AG10803 (cell line): ENCODE data around the gene BBIP1.

Experiments
- DNase-seq: peaks from one replicate; pipeline ENCODE4 v3.0.0; 2010; ENCODE audit warnings: low read depth
- H3K4me3 ChIP-seq: 2 replicates; pipeline ENCODE4 v1.5.1; 2011; ENCODE audit warnings: mild to moderate bottlenecking, low read length, control low read depth
- TF ChIP-seq, protein P1 (sequence below): conservative IDR thresholded peaks from 2 replicates; pipeline ENCODE4 v1.5.1; 2011; ENCODE audit warnings: mild to moderate bottlenecking, low read length, control low read depth, inconsistent platforms

BBIP1 gene

DNA sequence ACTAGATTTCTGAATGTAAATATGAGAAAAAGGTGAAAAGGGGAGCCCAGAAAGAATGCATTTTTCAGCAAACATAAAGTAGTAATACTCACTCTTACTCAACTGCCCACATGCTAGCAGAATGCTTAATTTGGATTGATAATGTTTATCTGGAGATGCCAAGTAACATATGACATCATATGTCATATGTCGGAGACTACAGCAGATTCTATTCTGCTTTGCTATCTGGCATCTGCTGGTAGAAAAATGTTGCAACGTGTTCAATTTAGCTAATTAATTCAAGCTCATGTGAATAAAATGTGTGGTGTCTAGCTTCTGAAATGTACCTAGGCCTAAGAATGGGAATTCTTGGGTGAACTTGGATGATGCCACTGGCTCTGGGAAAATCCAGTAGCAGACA is 4.5 kb downstream of the BBIP1 start:
- no peak overlapping the region for H3K4me3 ChIP-seq
- TF ChIP-seq, protein P1, sequence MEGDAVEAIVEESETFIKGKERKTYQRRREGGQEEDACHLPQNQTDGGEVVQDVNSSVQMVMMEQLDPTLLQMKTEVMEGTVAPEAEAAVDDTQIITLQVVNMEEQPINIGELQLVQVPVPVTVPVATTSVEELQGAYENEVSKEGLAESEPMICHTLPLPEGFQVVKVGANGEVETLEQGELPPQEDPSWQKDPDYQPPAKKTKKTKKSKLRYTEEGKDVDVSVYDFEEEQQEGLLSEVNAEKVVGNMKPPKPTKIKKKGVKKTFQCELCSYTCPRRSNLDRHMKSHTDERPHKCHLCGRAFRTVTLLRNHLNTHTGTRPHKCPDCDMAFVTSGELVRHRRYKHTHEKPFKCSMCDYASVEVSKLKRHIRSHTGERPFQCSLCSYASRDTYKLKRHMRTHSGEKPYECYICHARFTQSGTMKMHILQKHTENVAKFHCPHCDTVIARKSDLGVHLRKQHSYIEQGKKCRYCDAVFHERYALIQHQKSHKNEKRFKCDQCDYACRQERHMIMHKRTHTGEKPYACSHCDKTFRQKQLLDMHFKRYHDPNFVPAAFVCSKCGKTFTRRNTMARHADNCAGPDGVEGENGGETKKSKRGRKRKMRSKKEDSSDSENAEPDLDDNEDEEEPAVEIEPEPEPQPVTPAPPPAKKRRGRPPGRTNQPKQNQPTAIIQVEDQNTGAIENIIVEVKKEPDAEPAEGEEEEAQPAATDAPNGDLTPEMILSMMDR: no peak
- peak; percentile 72 for DNase-seq

DNA sequence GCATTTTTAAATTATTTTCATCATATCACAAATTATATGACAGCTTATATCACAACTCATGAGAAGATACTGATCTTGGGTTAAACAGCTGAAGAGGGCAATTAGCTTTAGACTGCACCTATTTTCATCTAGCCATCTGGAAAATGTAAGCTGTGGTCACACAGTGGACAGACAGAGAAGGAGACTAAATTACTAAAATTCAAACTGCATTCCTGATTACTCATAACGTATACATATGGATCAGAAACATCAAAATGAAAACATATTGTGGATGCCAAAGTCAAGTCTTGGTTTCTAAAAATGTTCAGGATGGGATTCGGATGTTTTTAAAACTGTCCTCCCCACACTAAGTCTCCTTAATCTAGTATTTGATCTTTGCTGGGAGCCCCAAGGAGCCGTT is 6.6 kb downstream of the BBIP1 start:
- TF ChIP-seq, protein P1: no peak
- no peak overlapping the region for H3K4me3 ChIP-seq
- peak; percentile 76 for DNase-seq

GRCh38 chr10:110910138-110910537 is 8.8 kb downstream of the BBIP1 start:
- H3K4me3 ChIP-seq: no peak overlapping the region
- no peak for DNase-seq
- TF ChIP-seq, protein P1: no peak

DNA sequence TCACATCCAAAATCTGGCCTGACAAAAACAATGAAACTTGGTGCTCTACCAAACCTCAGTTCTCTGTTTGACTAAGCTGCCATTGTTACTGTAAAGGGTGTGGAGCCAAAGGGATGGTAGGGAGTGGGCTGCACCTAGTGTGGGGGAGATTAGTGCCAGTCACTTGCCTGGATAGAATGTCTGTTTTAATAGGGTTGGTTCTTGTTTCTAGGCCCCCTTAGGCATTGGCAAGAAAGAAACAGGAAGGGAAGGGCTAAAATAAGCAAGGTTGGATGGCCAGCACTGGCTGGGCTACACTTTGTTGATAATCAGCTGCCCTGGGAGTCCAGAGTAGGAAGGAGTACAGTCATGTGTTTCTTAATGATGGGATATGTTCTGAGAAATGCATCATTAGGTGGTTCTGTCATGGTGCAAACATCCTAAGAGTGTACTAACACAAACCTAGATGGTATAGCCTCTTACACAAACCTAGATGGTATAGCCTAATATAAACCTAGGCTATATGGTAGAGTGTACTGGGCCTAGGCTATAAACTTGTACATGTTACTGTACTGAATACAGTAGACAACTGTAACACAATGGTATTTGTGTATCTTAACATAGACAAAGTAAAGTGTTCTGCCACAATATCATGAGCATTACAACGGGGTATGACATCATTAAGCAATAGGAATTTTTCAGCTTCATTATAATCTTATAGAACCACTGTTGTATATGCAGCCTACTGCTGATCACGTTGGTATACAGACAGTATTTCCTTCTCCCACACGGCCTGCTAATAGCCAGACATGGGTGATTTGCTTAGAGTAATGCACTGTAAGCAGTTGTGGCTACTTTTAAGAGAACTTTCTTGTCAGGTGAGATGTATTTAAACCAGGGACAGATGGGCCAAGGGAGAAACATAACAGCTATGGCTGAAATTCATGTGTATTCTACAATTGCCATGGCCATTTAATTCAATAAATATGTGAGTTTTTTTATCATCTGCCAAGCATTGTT is 15.4 kb downstream of the BBIP1 start:
- TF ChIP-seq, protein P1: no peak
- no peak overlapping the region for H3K4me3 ChIP-seq
- DNase-seq: no peak

- TF ChIP-seq, protein P1: no peak
- no peak overlapping the region for H3K4me3 ChIP-seq
- peak; percentile 79 for DNase-seq
Measured at GRCh38 chr10:110901954-110902819, 16.8 kb downstream of the BBIP1 start.

- TF ChIP-seq, protein P1: no peak
- H3K4me3 ChIP-seq: no peak overlapping the region
- DNase-seq: no peak
Measured at GRCh38 chr10:110900983-110901382, 18.0 kb downstream of the BBIP1 start.
